ENCODE results near the gene GPS2. TPM values are rescaled to one million over a fixed set of nuclear protein-coding genes. Genes with fewer than 3 reads are reported as not detected.
A peak's percentile ranks its signal among the peaks of the same experiment; 100 is the strongest.

The GPS2 gene
- total and polyA plus RNA-seq, 10 of the 15 experiments (the other 5 are each of a cell fraction or from before 2014, with no cell fraction given), result 10.2 to 96.4 (median 42.5) TPM

DNA sequence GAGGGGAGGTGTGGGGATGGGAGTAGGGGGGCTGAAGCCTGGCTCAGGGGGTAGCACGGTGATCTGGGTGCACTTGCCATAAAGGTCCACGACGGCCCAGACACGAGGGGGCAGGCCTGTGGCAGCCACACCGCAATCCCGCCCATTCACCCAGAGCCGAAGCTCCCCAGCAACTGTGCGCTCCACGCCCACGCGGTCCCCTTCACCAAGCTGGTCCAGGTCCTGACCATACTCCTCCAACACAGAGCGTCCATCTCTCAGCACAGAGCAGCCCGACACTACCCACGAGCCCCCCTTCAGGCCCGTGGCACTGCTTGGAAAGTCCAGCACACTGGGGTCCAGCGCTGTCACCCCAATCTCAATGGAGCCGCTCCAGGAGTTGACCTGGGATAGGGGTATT is 12.3 kb upstream of the GPS2 start:
- FAIRE-seq, result no peak

More for the DNA sequence above, 12.3 kb upstream of the GPS2 start:
- ChIA-PET POLR2A (interaction anchor here (3.2 kb wide), 1 partner anchor 9 kb away, joined by 21 read pairs; the partner anchor contains the start of gene ACAP1), RAD21 (ENCODE audit: unreplicated experiment) (interaction anchor here (1.5 to 2.2 kb wide), 2 partner anchors 9 to 26 kb away, joined by 3 to 10 read pairs; partner anchors contain the start of gene ACAP1), CTCF (interaction anchor here (5.1 to 7.9 kb wide), 2 partner anchors 10 to 17 kb away, joined by 46 to 49 read pairs; partner anchors contain the start of gene ACAP1), SMC1A (ENCODE audit: uncharacterized antibody, unreplicated experiment) (interaction anchor here (3.5 kb wide), 1 partner anchor 9 kb away, joined by 21 read pairs; the partner anchor contains the start of gene ACAP1)
- Histone ChIP-seq H3K79me2 (ENCODE audit: control insufficient read depth, insufficient read depth, low read length) (peaks cover 17% of the 10 kb centered on the region), H2AFZ (ENCODE audit: control insufficient read depth, low read depth, low read length) (no peak overlapping the region), H4K20me1 (ENCODE audit: control insufficient read depth, insufficient read depth) (no peaks in the 10 kb centered on the region), H3K4me3 (no peak overlapping the region), H3K27ac (ENCODE audit: control insufficient read depth, insufficient read depth) (no peak overlapping the region), H3K9ac (ENCODE audit: control insufficient read depth, insufficient read depth, low read length) (0 out of 2 replicates have a peak overlapping the region, but pooled peaks have one; percentile 21), H3K4me2 (ENCODE audit: control insufficient read depth, insufficient read depth) (peak overlapping the region; percentile 66), H3K27me3 (replicated peaks in 1 of 2; ENCODE audit: control insufficient read depth in 2 of 2, insufficient read depth in 2 of 2, low read length in 1 of 2) (no peaks in the 10 kb centered on the region), H3K9me3 (replicated peaks; ENCODE audit: control insufficient read depth, insufficient read depth, low read length) (no peaks in the 10 kb centered on the region), H3K36me3 (ENCODE audit: control insufficient read depth in 2 of 2, insufficient read depth in 2 of 2, low read length in 1 of 2) (peaks cover 6 to 17% of the 10 kb centered on the region in 2 experiments; a peak in 3 of 4 replicates), H3K4me1 (ENCODE audit: control insufficient read depth, insufficient read depth, low read length) (peaks cover 27% of the 10 kb centered on the region)
- TF ChIP-seq MTA3 (IDR thresholded peaks at IDR 0.05; ENCODE audit: borderline replicate concordance, low read length) (no peak), STAT1 (conservative IDR thresholded peaks at IDR 0.05) (no peak), MEF2A (IDR thresholded peaks at IDR 0.05; ENCODE audit: insufficient read depth, low read depth, low read length) (no peak), ATF7 (IDR thresholded peaks at IDR 0.05; ENCODE audit: low read depth) (no peak), ZNF24 (IDR thresholded peaks at IDR 0.05) (no peak), LARP7 (IDR thresholded peaks at IDR 0.05) (no peak), NFXL1 (IDR thresholded peaks at IDR 0.05; ENCODE audit: borderline replicate concordance) (no peak), TAF1 (IDR thresholded peaks at IDR 0.05; ENCODE audit: borderline replicate concordance, low read depth, low read length) (no peak), CEBPB (IDR thresholded peaks at IDR 0.05; ENCODE audit: borderline replicate concordance in 1 of 2, low read depth in 2 of 2, low read length in 2 of 2) (no peak), TCF12 (IDR thresholded peaks at IDR 0.05; ENCODE audit: low read depth, low read length) (no peak), YY1 (IDR thresholded peaks at IDR 0.05; ENCODE audit: low read depth, low read length) (no peak), TARDBP (IDR thresholded peaks at IDR 0.05; ENCODE audit: borderline replicate concordance) (no peak), EED (IDR thresholded peaks at IDR 0.05; ENCODE audit: low read depth) (no peak), ZSCAN29 (IDR thresholded peaks at IDR 0.05) (no peak), KDM1A (IDR thresholded peaks at IDR 0.05; ENCODE audit: borderline replicate concordance) (no peak), CHD2 (IDR thresholded peaks at IDR 0.05; ENCODE audit: borderline replicate concordance, low read depth, low read length) (no peak), NR2C2 (IDR thresholded peaks at IDR 0.05; ENCODE audit: borderline replicate concordance, control insufficient read depth, insufficient read length, low read depth) (no peak), HDGF (IDR thresholded peaks at IDR 0.05) (no peak)
- TF ChIP-seq, protein P1, sequence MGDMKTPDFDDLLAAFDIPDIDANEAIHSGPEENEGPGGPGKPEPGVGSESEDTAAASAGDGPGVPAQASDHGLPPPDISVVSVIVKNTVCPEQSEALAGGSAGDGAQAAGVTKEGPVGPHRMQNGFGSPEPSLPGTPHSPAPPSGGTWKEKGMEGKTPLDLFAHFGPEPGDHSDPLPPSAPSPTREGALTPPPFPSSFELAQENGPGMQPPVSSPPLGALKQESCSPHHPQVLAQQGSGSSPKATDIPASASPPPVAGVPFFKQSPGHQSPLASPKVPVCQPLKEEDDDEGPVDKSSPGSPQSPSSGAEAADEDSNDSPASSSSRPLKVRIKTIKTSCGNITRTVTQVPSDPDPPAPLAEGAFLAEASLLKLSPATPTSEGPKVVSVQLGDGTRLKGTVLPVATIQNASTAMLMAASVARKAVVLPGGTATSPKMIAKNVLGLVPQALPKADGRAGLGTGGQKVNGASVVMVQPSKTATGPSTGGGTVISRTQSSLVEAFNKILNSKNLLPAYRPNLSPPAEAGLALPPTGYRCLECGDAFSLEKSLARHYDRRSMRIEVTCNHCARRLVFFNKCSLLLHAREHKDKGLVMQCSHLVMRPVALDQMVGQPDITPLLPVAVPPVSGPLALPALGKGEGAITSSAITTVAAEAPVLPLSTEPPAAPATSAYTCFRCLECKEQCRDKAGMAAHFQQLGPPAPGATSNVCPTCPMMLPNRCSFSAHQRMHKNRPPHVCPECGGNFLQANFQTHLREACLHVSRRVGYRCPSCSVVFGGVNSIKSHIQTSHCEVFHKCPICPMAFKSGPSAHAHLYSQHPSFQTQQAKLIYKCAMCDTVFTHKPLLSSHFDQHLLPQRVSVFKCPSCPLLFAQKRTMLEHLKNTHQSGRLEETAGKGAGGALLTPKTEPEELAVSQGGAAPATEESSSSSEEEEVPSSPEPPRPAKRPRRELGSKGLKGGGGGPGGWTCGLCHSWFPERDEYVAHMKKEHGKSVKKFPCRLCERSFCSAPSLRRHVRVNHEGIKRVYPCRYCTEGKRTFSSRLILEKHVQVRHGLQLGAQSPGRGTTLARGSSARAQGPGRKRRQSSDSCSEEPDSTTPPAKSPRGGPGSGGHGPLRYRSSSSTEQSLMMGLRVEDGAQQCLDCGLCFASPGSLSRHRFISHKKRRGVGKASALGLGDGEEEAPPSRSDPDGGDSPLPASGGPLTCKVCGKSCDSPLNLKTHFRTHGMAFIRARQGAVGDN (IDR thresholded peaks at IDR 0.05), result no peak
- TF ChIP-seq, protein P2, sequence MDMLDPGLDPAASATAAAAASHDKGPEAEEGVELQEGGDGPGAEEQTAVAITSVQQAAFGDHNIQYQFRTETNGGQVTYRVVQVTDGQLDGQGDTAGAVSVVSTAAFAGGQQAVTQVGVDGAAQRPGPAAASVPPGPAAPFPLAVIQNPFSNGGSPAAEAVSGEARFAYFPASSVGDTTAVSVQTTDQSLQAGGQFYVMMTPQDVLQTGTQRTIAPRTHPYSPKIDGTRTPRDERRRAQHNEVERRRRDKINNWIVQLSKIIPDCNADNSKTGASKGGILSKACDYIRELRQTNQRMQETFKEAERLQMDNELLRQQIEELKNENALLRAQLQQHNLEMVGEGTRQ (IDR thresholded peaks at IDR 0.05; ENCODE audit: borderline replicate concordance, low read depth, low read length), result no peak
- no TSS peak for BruUV-seq (replicated peaks)
- in situ Hi-C loops (cut with MboI), result no loop called here
- no peak for DNase-seq (ENCODE audit: low read depth, low spot score)
- 77% methylated on average over 12 of the region's 17 CpGs for WGBS (ENCODE audit: insufficient coverage, insufficient replicate concordance, low lambda C conversion rate, missing lambda C conversion rate)
- no peak for ATAC-seq
- intact Hi-C loops (cut with micrococcal nuclease; ENCODE audit: unreplicated experiment), result no loop called here

Data from GM12878 (cell line).